PFSK-1 (cell line): ENCODE measurements around the gene SCNN1G.

ENCODE experiments used
- POLR2AphosphoS5 ChIP-seq: IDR thresholded peaks from 2 replicates; pipeline ENCODE4 v1.6.1; 2012; ENCODE audit warnings: low read depth, mild to moderate bottlenecking, control low read depth, low read length, moderate library complexity
- REST ChIP-seq, 2 experiments: IDR thresholded peaks; 2 replicates each; pipeline versions ENCODE4 v1.6.1 to v1.8.0; 2011 to 2012; ENCODE audit warnings: low read depth in 2 of 2, low read length in 2 of 2, control low read depth in 1 of 2, inconsistent platforms in 1 of 2, mild to moderate bottlenecking in 1 of 2, moderate library complexity in 1 of 2; ENCODE audit not compliant: insufficient read depth in 1 of 2
- SIN3A ChIP-seq: IDR thresholded peaks from 2 replicates; pipeline ENCODE4 v1.6.1; 2012; ENCODE audit warnings: mild to moderate bottlenecking, low read length, moderate library complexity, borderline replicate concordance; ENCODE audit not compliant: insufficient read depth
- TAF1 ChIP-seq: IDR thresholded peaks from 2 replicates; pipeline ENCODE4 v1.6.1; 2012; ENCODE audit warnings: low read length, control low read depth, borderline replicate concordance; ENCODE audit not compliant: insufficient read depth

GRCh38 chr16:23145186-23145585, 37.4 kb upstream of the SCNN1G start:
- TF ChIP-seq SIN3A (no peak), TAF1 (no peak), REST (IDR thresholded peaks at IDR 0.05; ENCODE audit: insufficient read depth in 1 of 2, low read depth in 2 of 2, low read length in 2 of 2) (no peak), POLR2AphosphoS5 (no peak)
